B cell (primary cell): ENCODE data around the gene IL6ST. TPM values are rescaled to one million over a fixed set of nuclear protein-coding genes. Genes with fewer than 3 reads are reported as not detected.

Source experiments
- ATAC-seq: fragments of 200-7000 bp; cut with Tn5 transposase; one replicate; pipeline ENCODE4 v1.10.0; 2021; ENCODE audit warnings: low read depth, mild to moderate bottlenecking, moderate number of reproducible peaks, moderate library complexity
- CTCF ChIA-PET: fragments of 350-600 bp; sonication (Branson Sonifier 250); formaldehyde crosslinking; loops from one replicate; lab custom pipeline; 2021; ENCODE audit warnings: antibody characterized with exemption, inconsistent platforms; lab: Charles Lee
- POLR2A ChIA-PET: fragments of 350-600 bp; sonication (Branson Sonifier 250); formaldehyde crosslinking; loops from one replicate; lab custom pipeline; 2021; ENCODE audit warnings: antibody characterized with exemption; lab: Charles Lee
- DNase-seq: peaks from one replicate; pipeline ENCODE4 v3.0.0; 2013
- H2AFZ ChIP-seq: 2 replicates; pipeline ENCODE4 v1.6.1; 2012; ENCODE audit warnings: mild to moderate bottlenecking, low read depth, low read length; ENCODE audit not compliant: insufficient read depth, poor library complexity, severe bottlenecking
- H3K27ac ChIP-seq, 2 donors: 1 replicate in 1 of 2; 2 replicates in 1 of 2; pipeline ENCODE4 v1.5.1; 2012 to 2013; ENCODE audit warnings: low read length in 2 of 2, mild to moderate bottlenecking in 2 of 2, moderate library complexity in 1 of 2
- H3K27me3 ChIP-seq, 4 experiments: fragments of 200-600 bp in 1 of 4; sonication (generic) in 1 of 4; replicated peaks in 1 of 4; 1 replicate in 2 of 4; 2 replicates in 2 of 4; pipeline versions ENCODE4 v1.6.1 to v1.7.0; 2013 to 2016; ENCODE audit warnings: low read length in 3 of 4, mild to moderate bottlenecking in 2 of 4, mixed read lengths in 1 of 4, moderate library complexity in 1 of 4; ENCODE audit not compliant: insufficient read depth in 4 of 4, control insufficient read depth in 3 of 4; ENCODE audit errors: control extremely low read depth in 1 of 4
- H3K36me3 ChIP-seq, 2 experiments: replicated peaks in 1 of 2; 1 replicate in 1 of 2; 2 replicates in 1 of 2; pipeline versions ENCODE4 v1.6.1 to v1.7.1; 2013; ENCODE audit warnings: low read length in 1 of 2; ENCODE audit not compliant: insufficient read depth in 2 of 2, control insufficient read depth in 1 of 2; ENCODE audit errors: control extremely low read depth in 1 of 2, extremely low read depth in 1 of 2
- H3K4me1 ChIP-seq, 2 donors: fragments of 200-600 bp in 1 of 2; sonication (generic) in 1 of 2; 1 replicate in 1 of 2; 2 replicates in 1 of 2; pipeline versions ENCODE4 v1.5.1 to v1.6.1; 2013 to 2017; ENCODE audit warnings: low read length in 2 of 2; ENCODE audit not compliant: control insufficient read depth in 2 of 2, insufficient read depth in 2 of 2
- H3K4me2 ChIP-seq: replicated peaks from 2 replicates; pipeline ENCODE3; 2012; ENCODE audit warnings: mild to moderate bottlenecking, low read depth, low read length; ENCODE audit not compliant: poor library complexity, severe bottlenecking
- H3K4me3 ChIP-seq, 5 experiments: fragments of 200-600 bp in 1 of 5; sonication (generic) in 1 of 5; 1 replicate in 3 of 5; 2 replicates in 2 of 5; pipeline versions ENCODE4 v1.5.1 to v1.7.0; 2011 to 2016; ENCODE audit warnings: low read length in 4 of 5, mild to moderate bottlenecking in 4 of 5, low read depth in 2 of 5, control low read depth in 1 of 5, moderate library complexity in 1 of 5; ENCODE audit not compliant: insufficient read depth in 1 of 5; ENCODE audit errors: control extremely low read depth in 1 of 5, extremely low read depth in 1 of 5
- H3K79me2 ChIP-seq: fragments of 200-600 bp; sonication (generic); one replicate; pipeline ENCODE4 v1.6.0; 2016; ENCODE audit warnings: low read length; ENCODE audit not compliant: control insufficient read depth, insufficient read depth
- H3K9ac ChIP-seq: fragments of 200-600 bp; sonication (generic); 2 replicates; pipeline ENCODE4 v1.6.1; 2017; ENCODE audit warnings: mild to moderate bottlenecking, low read length, moderate library complexity
- H3K9me3 ChIP-seq, 3 donors: one replicate each; pipeline versions ENCODE4 v1.6.1 to v1.7.1; 2013; ENCODE audit warnings: low read length in 2 of 3; ENCODE audit not compliant: control insufficient read depth in 2 of 3, insufficient read depth in 1 of 3; ENCODE audit errors: control extremely low read depth in 1 of 3
- H4K20me1 ChIP-seq: 2 replicates; pipeline ENCODE4 v1.6.0; 2012; ENCODE audit warnings: mild to moderate bottlenecking, low read length; ENCODE audit not compliant: insufficient read depth, control insufficient read depth, poor library complexity, severe bottlenecking
- H3K27ac Mint-ChIP-seq: one replicate; pipeline ENCODE4 v1.8.0; 2021; ENCODE audit warnings: mixed read lengths
- H3K27me3 Mint-ChIP-seq: one replicate; pipeline ENCODE4 v1.8.0; 2021; ENCODE audit warnings: mixed read lengths
- H3K4me1 Mint-ChIP-seq: one replicate; pipeline ENCODE4 v1.8.0; 2021; ENCODE audit warnings: mixed read lengths
- H3K4me3 Mint-ChIP-seq: one replicate; pipeline ENCODE4 v1.8.0; 2021; ENCODE audit warnings: mixed read lengths
- H3K9me3 Mint-ChIP-seq: one replicate; pipeline ENCODE4 v1.8.0; 2022; ENCODE audit warnings: mixed read lengths; ENCODE audit not compliant: insufficient read depth
- EZH2 ChIP-seq: IDR thresholded peaks from 2 replicates; pipeline ENCODE4 v1.6.1; 2012; ENCODE audit warnings: borderline replicate concordance, low read depth, mild to moderate bottlenecking, moderate library complexity, low read length; ENCODE audit not compliant: insufficient read depth, poor library complexity, severe bottlenecking
- WGBS: methylation state at CpG from one replicate; pipeline ENCODE4 v1.1.5; 2013; ENCODE audit warnings: missing lambda C conversion rate; ENCODE audit not compliant: insufficient coverage; 5-methylcytosine and 5-hydroxymethylcytosine counted together
- intact Hi-C: fragments of 100-400 bp; cut with micrococcal nuclease; formaldehyde crosslinking; loops from one replicate; pipeline ENCODE4 v1.10.0; 2022
- polyA plus RNA-seq: library from polyadenylated mRNA; depleted of rRNA; stranded (reverse); fragments of >200 nt; gene quantifications from 2 replicates; pipeline ENCODE4 v1.2.3, GENCODE V29; 2012
- total RNA-seq, 2 donors: library from RNA; stranded (reverse); fragments of 120-200 nt in 1 of 2; gene quantifications; 1 replicate in 1 of 2; 2 replicates in 1 of 2; pipeline versions ENCODE4 v1.2.3 to v1.2.4, GENCODE V29; 2013 to 2022
- TF ChIP-seq, protein P1 (sequence below): fragments of 200-600 bp; IDR thresholded peaks from one replicate; pipeline ENCODE4 v1.8.0; 2022; ENCODE audit warnings: antibody characterized with exemption, mild to moderate bottlenecking

The IL6ST gene
- total and polyA plus RNA-seq, 2 donors (not counting 1 experiment from before 2014, with no cell fraction given): 4.3 to 28.0 TPM

DNA sequence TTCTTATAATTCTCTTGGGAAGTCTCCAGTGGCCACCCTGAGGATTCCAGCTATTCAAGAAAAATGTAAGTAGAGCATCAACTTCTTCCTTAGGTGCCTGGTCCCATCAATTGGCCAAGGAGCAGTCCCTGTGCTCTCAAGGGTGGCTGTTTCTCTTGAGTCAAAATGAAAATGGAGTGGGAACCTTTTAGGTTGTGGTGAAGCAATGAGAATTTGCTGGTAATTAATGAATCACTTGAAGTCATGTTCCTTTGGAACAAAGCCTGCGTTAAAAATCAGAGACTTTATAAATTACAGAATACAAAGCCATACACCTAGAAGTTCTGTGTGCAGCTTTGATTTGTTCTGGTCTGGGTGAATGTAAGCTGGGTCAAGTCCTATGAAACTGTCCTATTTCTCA lies 94.7 kb downstream of the IL6ST start:
- Mint-ChIP-seq H3K4me1 (peaks cover 12% of the 10 kb centered on the region), H3K4me3 (no peak overlapping the region), H3K27ac (no peak overlapping the region), H3K9me3 (no peaks in the 10 kb centered on the region), H3K27me3 (peaks cover 12% of the 10 kb centered on the region)
- Histone ChIP-seq H3K4me1 (peaks cover 10 to 14% of the 10 kb centered on the region in 2 donors), H3K4me3 (no peak overlapping the region), H4K20me1 (no peaks in the 10 kb centered on the region), H3K9me3 (no peaks in the 10 kb centered on the region), H3K27ac (no peak overlapping the region), H3K9ac (no peak overlapping the region), H3K36me3 (no peaks in the 10 kb centered on the region), H3K79me2 (no peaks in the 10 kb centered on the region), H3K4me2 (no peak overlapping the region), H3K27me3 (peaks cover 0 to 5% (median 1%) of the 10 kb centered on the region in 4 experiments), H2AFZ (no peak overlapping the region)
- no peak for TF ChIP-seq EZH2
- TF ChIP-seq, protein P1, sequence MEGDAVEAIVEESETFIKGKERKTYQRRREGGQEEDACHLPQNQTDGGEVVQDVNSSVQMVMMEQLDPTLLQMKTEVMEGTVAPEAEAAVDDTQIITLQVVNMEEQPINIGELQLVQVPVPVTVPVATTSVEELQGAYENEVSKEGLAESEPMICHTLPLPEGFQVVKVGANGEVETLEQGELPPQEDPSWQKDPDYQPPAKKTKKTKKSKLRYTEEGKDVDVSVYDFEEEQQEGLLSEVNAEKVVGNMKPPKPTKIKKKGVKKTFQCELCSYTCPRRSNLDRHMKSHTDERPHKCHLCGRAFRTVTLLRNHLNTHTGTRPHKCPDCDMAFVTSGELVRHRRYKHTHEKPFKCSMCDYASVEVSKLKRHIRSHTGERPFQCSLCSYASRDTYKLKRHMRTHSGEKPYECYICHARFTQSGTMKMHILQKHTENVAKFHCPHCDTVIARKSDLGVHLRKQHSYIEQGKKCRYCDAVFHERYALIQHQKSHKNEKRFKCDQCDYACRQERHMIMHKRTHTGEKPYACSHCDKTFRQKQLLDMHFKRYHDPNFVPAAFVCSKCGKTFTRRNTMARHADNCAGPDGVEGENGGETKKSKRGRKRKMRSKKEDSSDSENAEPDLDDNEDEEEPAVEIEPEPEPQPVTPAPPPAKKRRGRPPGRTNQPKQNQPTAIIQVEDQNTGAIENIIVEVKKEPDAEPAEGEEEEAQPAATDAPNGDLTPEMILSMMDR: no peak
- ATAC-seq (no peak), DNase-seq (no peak)
- intact Hi-C loops: no loop called here
- no CpG with 5 or more reads among the region's 1 CpG for WGBS
- CTCF ChIA-PET: interaction anchor here (1.3 kb wide), 1 partner anchor 36 kb away, joined by 4 read pairs; no protein-coding TSS in a partner anchor
- POLR2A ChIA-PET: no interaction called here

DNA sequence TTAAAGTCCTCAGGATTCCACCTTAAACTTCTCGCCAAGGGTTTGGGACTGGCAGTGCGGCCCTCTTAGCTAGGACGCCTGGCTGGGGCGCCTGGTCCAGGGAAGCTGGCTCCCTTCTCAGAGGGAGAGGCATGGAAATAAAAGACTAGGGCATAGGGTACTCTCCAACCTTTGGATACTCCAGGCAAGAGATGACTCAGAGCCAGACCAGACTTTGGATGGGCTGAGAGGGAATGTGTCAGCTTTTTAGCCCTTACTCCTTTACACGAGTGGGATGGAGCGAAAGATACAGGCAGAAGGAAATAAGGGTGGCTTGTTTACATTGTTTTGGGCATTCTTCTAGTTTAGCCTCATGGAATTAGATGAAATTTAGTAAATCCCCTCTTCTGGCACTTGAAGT lies 95.4 kb downstream of the IL6ST start:
- Histone ChIP-seq H3K79me2 (no peaks in the 10 kb centered on the region), H3K9me3 (no peaks in the 10 kb centered on the region), H3K27me3 (peaks cover 0 to 5% (median 1%) of the 10 kb centered on the region in 4 experiments), H3K4me1 (peaks cover 10 to 14% of the 10 kb centered on the region in 2 donors), H3K36me3 (no peaks in the 10 kb centered on the region), H4K20me1 (no peaks in the 10 kb centered on the region), H3K4me3 (no peak overlapping the region), H3K4me2 (no peak overlapping the region), H3K27ac (no peak overlapping the region), H3K9ac (no peak overlapping the region), H2AFZ (no peak overlapping the region)
- intact Hi-C loops: no loop called here
- CTCF ChIA-PET: no interaction called here
- POLR2A ChIA-PET: no interaction called here
- 96% methylated on average over 3 of the region's 6 CpGs for WGBS
- Mint-ChIP-seq H3K27me3 (peaks cover 12% of the 10 kb centered on the region), H3K9me3 (no peaks in the 10 kb centered on the region), H3K4me3 (no peak overlapping the region), H3K4me1 (peaks cover 12% of the 10 kb centered on the region), H3K27ac (no peak overlapping the region)
- no peak for DNase-seq
- no peak for ATAC-seq
- TF ChIP-seq, protein P1: no peak
- no peak for TF ChIP-seq EZH2
